B cell (primary cell): ENCODE data around the gene ARL17B. TPM values are rescaled to one million over a fixed set of nuclear protein-coding genes. Genes with fewer than 3 reads are reported as not detected.

Source experiments
- ATAC-seq: fragments of 200-7000 bp; cut with Tn5 transposase; one replicate; pipeline ENCODE4 v1.10.0; 2021; ENCODE audit warnings: low read depth, mild to moderate bottlenecking, moderate number of reproducible peaks, moderate library complexity
- CTCF ChIA-PET: fragments of 350-600 bp; sonication (Branson Sonifier 250); formaldehyde crosslinking; loops from one replicate; lab custom pipeline; 2021; ENCODE audit warnings: antibody characterized with exemption, inconsistent platforms; lab: Charles Lee
- POLR2A ChIA-PET: fragments of 350-600 bp; sonication (Branson Sonifier 250); formaldehyde crosslinking; loops from one replicate; lab custom pipeline; 2021; ENCODE audit warnings: antibody characterized with exemption; lab: Charles Lee
- DNase-seq: peaks from one replicate; pipeline ENCODE4 v3.0.0; 2013
- H2AFZ ChIP-seq: 2 replicates; pipeline ENCODE4 v1.6.1; 2012; ENCODE audit warnings: mild to moderate bottlenecking, low read depth, low read length; ENCODE audit not compliant: insufficient read depth, poor library complexity, severe bottlenecking
- H3K27ac ChIP-seq, 2 donors: 1 replicate in 1 of 2; 2 replicates in 1 of 2; pipeline ENCODE4 v1.5.1; 2012 to 2013; ENCODE audit warnings: low read length in 2 of 2, mild to moderate bottlenecking in 2 of 2, moderate library complexity in 1 of 2
- H3K27me3 ChIP-seq, 4 experiments: fragments of 200-600 bp in 1 of 4; sonication (generic) in 1 of 4; replicated peaks in 1 of 4; 1 replicate in 2 of 4; 2 replicates in 2 of 4; pipeline versions ENCODE4 v1.6.1 to v1.7.0; 2013 to 2016; ENCODE audit warnings: low read length in 3 of 4, mild to moderate bottlenecking in 2 of 4, mixed read lengths in 1 of 4, moderate library complexity in 1 of 4; ENCODE audit not compliant: insufficient read depth in 4 of 4, control insufficient read depth in 3 of 4; ENCODE audit errors: control extremely low read depth in 1 of 4
- H3K36me3 ChIP-seq, 2 experiments: replicated peaks in 1 of 2; 1 replicate in 1 of 2; 2 replicates in 1 of 2; pipeline versions ENCODE4 v1.6.1 to v1.7.1; 2013; ENCODE audit warnings: low read length in 1 of 2; ENCODE audit not compliant: insufficient read depth in 2 of 2, control insufficient read depth in 1 of 2; ENCODE audit errors: control extremely low read depth in 1 of 2, extremely low read depth in 1 of 2
- H3K4me1 ChIP-seq, 2 donors: fragments of 200-600 bp in 1 of 2; sonication (generic) in 1 of 2; 1 replicate in 1 of 2; 2 replicates in 1 of 2; pipeline versions ENCODE4 v1.5.1 to v1.6.1; 2013 to 2017; ENCODE audit warnings: low read length in 2 of 2; ENCODE audit not compliant: control insufficient read depth in 2 of 2, insufficient read depth in 2 of 2
- H3K4me2 ChIP-seq: replicated peaks from 2 replicates; pipeline ENCODE3; 2012; ENCODE audit warnings: mild to moderate bottlenecking, low read depth, low read length; ENCODE audit not compliant: poor library complexity, severe bottlenecking
- H3K4me3 ChIP-seq, 5 experiments: fragments of 200-600 bp in 1 of 5; sonication (generic) in 1 of 5; 1 replicate in 3 of 5; 2 replicates in 2 of 5; pipeline versions ENCODE4 v1.5.1 to v1.7.0; 2011 to 2016; ENCODE audit warnings: low read length in 4 of 5, mild to moderate bottlenecking in 4 of 5, low read depth in 2 of 5, control low read depth in 1 of 5, moderate library complexity in 1 of 5; ENCODE audit not compliant: insufficient read depth in 1 of 5; ENCODE audit errors: control extremely low read depth in 1 of 5, extremely low read depth in 1 of 5
- H3K79me2 ChIP-seq: fragments of 200-600 bp; sonication (generic); one replicate; pipeline ENCODE4 v1.6.0; 2016; ENCODE audit warnings: low read length; ENCODE audit not compliant: control insufficient read depth, insufficient read depth
- H3K9ac ChIP-seq: fragments of 200-600 bp; sonication (generic); 2 replicates; pipeline ENCODE4 v1.6.1; 2017; ENCODE audit warnings: mild to moderate bottlenecking, low read length, moderate library complexity
- H3K9me3 ChIP-seq, 3 donors: one replicate each; pipeline versions ENCODE4 v1.6.1 to v1.7.1; 2013; ENCODE audit warnings: low read length in 2 of 3; ENCODE audit not compliant: control insufficient read depth in 2 of 3, insufficient read depth in 1 of 3; ENCODE audit errors: control extremely low read depth in 1 of 3
- H4K20me1 ChIP-seq: 2 replicates; pipeline ENCODE4 v1.6.0; 2012; ENCODE audit warnings: mild to moderate bottlenecking, low read length; ENCODE audit not compliant: insufficient read depth, control insufficient read depth, poor library complexity, severe bottlenecking
- H3K27ac Mint-ChIP-seq: one replicate; pipeline ENCODE4 v1.8.0; 2021; ENCODE audit warnings: mixed read lengths
- H3K27me3 Mint-ChIP-seq: one replicate; pipeline ENCODE4 v1.8.0; 2021; ENCODE audit warnings: mixed read lengths
- H3K4me1 Mint-ChIP-seq: one replicate; pipeline ENCODE4 v1.8.0; 2021; ENCODE audit warnings: mixed read lengths
- H3K4me3 Mint-ChIP-seq: one replicate; pipeline ENCODE4 v1.8.0; 2021; ENCODE audit warnings: mixed read lengths
- H3K9me3 Mint-ChIP-seq: one replicate; pipeline ENCODE4 v1.8.0; 2022; ENCODE audit warnings: mixed read lengths; ENCODE audit not compliant: insufficient read depth
- EZH2 ChIP-seq: IDR thresholded peaks from 2 replicates; pipeline ENCODE4 v1.6.1; 2012; ENCODE audit warnings: borderline replicate concordance, low read depth, mild to moderate bottlenecking, moderate library complexity, low read length; ENCODE audit not compliant: insufficient read depth, poor library complexity, severe bottlenecking
- WGBS: methylation state at CpG from one replicate; pipeline ENCODE4 v1.1.5; 2013; ENCODE audit warnings: missing lambda C conversion rate; ENCODE audit not compliant: insufficient coverage; 5-methylcytosine and 5-hydroxymethylcytosine counted together
- intact Hi-C: fragments of 100-400 bp; cut with micrococcal nuclease; formaldehyde crosslinking; loops from one replicate; pipeline ENCODE4 v1.10.0; 2022
- polyA plus RNA-seq: library from polyadenylated mRNA; depleted of rRNA; stranded (reverse); fragments of >200 nt; gene quantifications from 2 replicates; pipeline ENCODE4 v1.2.3, GENCODE V29; 2012
- total RNA-seq, 2 donors: library from RNA; stranded (reverse); fragments of 120-200 nt in 1 of 2; gene quantifications; 1 replicate in 1 of 2; 2 replicates in 1 of 2; pipeline versions ENCODE4 v1.2.3 to v1.2.4, GENCODE V29; 2013 to 2022
- TF ChIP-seq, protein P1 (sequence below): fragments of 200-600 bp; IDR thresholded peaks from one replicate; pipeline ENCODE4 v1.8.0; 2022; ENCODE audit warnings: antibody characterized with exemption, mild to moderate bottlenecking

Gene ARL17B
- total and polyA plus RNA-seq, 2 donors (not counting 1 experiment from before 2014, with no cell fraction given) = 6.8 to 33.4 TPM

DNA sequence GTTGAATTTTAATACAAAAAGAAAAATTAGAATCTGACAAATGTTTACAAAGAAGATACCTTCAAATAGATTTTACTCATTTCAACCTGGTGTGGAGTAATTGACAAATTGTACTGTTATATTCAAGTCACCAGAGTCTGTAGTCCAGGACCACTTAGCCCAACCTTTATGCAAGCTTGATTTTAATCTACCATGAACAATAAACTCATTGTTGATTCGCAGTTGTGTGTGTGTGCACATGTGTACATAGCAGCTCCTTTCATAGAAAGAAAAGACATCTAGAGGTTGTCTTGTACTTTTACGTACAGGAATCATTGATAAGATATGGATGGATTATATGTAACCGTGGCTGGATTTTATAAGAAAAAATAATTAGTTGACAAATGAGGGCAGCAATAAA lies 87.3 kb downstream of the ARL17B start:
- Mint-ChIP-seq H3K4me1 (peaks cover 5% of the 10 kb centered on the region), H3K9me3 (no peaks in the 10 kb centered on the region), H3K4me3 (no peak overlapping the region), H3K27me3 (peaks cover 6% of the 10 kb centered on the region), H3K27ac (no peak overlapping the region)
- H3K4me2 ChIP-seq = no peak overlapping the region
- WGBS = no CpG with 5 or more reads among the region's 3 CpGs
- H3K4me1 ChIP-seq = no peaks in the 10 kb centered on the region
- DNase-seq (no peak), ATAC-seq (no peak)
- intact Hi-C loops = no loop called here
- H3K9ac ChIP-seq = no peak overlapping the region
- H2AFZ ChIP-seq = no peak overlapping the region
- H3K27ac ChIP-seq = no peak overlapping the region
- no peaks in the 10 kb centered on the region for H4K20me1 ChIP-seq
- no peak overlapping the region for H3K4me3 ChIP-seq
- ChIA-PET CTCF (no interaction called here), POLR2A (no interaction called here)
- no peaks in the 10 kb centered on the region for H3K9me3 ChIP-seq
- no peaks in the 10 kb centered on the region for H3K79me2 ChIP-seq
- TF ChIP-seq EZH2 = no peak
- TF ChIP-seq, protein P1, sequence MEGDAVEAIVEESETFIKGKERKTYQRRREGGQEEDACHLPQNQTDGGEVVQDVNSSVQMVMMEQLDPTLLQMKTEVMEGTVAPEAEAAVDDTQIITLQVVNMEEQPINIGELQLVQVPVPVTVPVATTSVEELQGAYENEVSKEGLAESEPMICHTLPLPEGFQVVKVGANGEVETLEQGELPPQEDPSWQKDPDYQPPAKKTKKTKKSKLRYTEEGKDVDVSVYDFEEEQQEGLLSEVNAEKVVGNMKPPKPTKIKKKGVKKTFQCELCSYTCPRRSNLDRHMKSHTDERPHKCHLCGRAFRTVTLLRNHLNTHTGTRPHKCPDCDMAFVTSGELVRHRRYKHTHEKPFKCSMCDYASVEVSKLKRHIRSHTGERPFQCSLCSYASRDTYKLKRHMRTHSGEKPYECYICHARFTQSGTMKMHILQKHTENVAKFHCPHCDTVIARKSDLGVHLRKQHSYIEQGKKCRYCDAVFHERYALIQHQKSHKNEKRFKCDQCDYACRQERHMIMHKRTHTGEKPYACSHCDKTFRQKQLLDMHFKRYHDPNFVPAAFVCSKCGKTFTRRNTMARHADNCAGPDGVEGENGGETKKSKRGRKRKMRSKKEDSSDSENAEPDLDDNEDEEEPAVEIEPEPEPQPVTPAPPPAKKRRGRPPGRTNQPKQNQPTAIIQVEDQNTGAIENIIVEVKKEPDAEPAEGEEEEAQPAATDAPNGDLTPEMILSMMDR = no peak
- no peaks in the 10 kb centered on the region for H3K36me3 ChIP-seq
- no peaks in the 10 kb centered on the region for H3K27me3 ChIP-seq

DNA sequence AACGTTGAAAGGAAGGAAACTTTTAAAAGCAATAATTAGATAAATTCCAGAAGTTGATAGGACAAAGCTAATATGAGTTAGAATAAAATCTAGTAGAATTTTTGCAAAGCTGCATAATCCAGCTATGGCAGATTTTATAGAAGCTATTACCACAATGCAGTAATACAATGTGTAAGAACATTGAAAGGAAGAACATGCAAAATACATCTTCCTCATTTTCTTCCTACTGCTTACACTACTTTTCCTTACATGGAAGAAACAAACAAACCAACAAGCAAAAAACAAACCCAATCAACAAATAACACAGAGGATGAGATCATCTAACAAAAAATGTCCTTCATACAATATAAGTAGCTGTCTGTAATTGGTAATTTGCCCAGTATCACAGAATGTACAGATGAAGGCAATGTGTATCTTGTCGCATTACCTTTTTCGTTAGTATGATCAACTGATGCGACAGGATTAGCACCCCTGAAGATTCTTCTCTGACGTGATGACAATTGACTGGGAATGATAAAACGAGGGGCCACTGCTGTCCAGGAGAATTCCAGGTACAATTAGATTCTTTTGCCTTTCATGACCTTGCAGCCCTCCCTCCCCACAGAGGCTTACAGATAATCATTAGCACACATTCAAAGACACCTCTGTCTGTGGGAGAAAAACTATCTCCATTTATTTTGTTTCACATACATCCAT lies 87.9 kb downstream of the ARL17B start:
- Histone ChIP-seq H4K20me1 (no peaks in the 10 kb centered on the region), H2AFZ (no peak overlapping the region), H3K79me2 (no peaks in the 10 kb centered on the region), H3K4me3 (no peak overlapping the region), H3K9me3 (no peaks in the 10 kb centered on the region), H3K36me3 (no peaks in the 10 kb centered on the region), H3K9ac (no peak overlapping the region), H3K4me1 (no peaks in the 10 kb centered on the region), H3K27me3 (no peaks in the 10 kb centered on the region), H3K27ac (no peak overlapping the region), H3K4me2 (no peak overlapping the region)
- no peak overlapping the region for H3K4me3 Mint-ChIP-seq
- CTCF ChIA-PET = no interaction called here
- H3K4me1 Mint-ChIP-seq = peaks cover 5% of the 10 kb centered on the region
- WGBS = 76% methylated on average over 5 of the region's 6 CpGs
- no peaks in the 10 kb centered on the region for H3K9me3 Mint-ChIP-seq
- intact Hi-C loops = no loop called here
- H3K27ac Mint-ChIP-seq = no peak overlapping the region
- TF ChIP-seq EZH2 = no peak
- TF ChIP-seq, protein P1 = no peak
- POLR2A ChIA-PET = no interaction called here
- DNase-seq = no peak
- H3K27me3 Mint-ChIP-seq = peaks cover 6% of the 10 kb centered on the region
- no peak for ATAC-seq
